Activated CD4-positive, CD25-positive, alpha-beta regulatory T cell treated with anti-CD3 and anti-CD28 coated beads, Interleukin-2, amount 50 U/mL, for 72 hours (primary cell): Measurements from ENCODE around the gene ABCA7.
A peak's percentile ranks its signal among the peaks of the same experiment; 100 is the strongest.

Source experiments
- DNase-seq: peaks from one replicate; pipeline ENCODE4 v3.0.0; 2021

Gene ABCA7

DNA sequence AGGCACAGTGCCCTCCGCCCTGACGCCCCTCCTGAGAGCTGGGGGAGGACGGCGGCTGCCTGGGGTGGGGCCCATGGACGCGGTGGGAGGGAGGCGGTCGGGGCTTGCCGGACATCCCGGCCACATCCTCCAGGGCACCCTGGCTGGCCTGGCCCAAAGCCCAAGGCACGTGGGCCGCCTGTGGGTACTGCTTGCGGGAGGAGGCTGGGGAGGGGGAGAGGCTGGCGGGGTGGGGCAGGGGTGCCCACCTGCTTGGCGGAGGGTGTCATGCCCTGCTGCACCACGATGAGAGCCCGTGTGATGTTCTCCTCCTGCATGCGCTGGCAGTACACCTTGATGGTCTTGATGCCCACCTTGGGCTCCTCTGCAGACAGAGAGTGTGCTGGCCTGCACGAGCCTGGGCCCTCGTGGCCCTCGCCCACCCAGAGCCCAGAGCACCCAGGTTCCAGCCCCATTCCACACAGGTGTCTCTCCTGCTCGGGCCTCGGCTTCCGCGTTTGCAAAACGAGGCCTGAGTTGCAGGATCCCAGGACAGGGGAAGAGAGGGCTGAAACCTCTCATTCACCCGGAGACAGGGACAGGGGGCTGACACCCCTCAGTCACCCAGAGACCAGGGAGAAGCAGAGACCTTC, 51.8 kb downstream of the ABCA7 start:
- no peak for DNase-seq

DNA sequence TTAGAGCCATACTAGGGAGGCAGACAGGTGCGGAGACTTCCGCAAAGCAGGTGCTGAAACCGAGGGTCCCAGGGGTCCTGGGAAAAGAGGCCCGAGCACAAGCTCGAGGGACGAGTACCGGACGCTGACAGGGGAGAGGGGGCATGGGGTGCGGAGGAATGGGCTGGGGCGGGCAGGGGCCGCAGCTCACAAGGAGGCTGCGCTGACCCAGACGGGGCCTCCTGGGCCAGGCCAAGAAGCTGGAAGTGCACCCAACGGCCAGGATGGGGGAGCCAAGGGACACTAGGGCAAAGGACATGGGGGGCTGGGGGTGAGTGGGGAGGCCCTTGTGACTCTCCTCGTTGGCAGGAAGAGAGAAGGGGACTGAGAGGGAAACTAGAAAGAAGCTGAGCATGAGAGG, 53.4 kb downstream of the ABCA7 start:
- no peak for DNase-seq

DNA sequence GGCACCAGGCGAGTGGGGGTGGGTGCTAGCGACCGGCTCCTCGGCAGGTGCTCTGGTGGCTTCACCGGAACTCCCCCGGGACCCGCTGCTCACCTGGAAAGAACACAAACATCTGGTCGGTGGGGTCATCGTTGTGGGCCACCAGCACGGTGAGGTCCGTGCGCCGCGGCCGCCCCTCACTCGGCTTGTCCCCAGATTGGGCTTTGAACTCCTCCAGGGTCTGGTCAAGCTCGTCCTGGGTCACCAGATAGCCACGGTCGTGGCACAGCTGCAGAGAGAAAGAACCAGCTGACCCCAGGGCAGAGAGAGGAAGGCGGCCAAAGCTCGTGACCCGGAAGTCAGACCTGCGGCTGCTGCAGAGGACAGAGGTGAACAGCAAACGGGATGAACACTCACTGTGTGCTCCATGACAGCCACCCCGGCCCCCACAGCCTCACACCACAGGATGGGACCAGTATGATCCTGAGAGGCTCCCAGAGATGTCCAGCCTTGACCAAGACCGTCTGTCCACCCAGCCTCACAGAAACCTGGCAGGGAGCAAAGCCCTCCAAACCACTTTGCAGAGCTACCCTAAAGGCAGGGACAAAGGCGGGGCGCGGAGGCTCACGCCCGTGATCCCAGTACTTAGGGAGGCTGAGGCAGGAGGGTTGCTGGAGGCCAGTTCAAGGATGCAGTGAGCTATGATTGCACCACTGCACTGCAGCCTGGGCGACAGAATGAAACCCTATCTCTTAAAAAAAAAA, 54.1 kb downstream of the ABCA7 start:
- DNase-seq: no peak

DNA sequence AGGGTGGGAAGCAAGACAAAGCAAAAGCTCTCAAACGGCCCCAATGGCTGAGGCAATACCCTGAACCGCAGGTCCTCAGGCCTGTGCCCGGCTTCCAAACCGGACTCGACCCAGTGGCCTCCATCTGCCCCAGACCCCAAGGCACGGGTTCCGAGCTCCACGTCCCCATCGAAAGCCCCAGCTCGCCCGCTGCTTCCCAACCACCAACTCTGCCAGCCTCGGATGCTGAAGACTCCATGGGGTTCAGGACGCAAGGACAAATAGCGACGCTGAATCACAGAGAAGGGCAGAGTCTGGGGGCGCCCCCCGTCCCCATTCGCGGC, 54.7 kb downstream of the ABCA7 start:
- no peak for DNase-seq

DNA sequence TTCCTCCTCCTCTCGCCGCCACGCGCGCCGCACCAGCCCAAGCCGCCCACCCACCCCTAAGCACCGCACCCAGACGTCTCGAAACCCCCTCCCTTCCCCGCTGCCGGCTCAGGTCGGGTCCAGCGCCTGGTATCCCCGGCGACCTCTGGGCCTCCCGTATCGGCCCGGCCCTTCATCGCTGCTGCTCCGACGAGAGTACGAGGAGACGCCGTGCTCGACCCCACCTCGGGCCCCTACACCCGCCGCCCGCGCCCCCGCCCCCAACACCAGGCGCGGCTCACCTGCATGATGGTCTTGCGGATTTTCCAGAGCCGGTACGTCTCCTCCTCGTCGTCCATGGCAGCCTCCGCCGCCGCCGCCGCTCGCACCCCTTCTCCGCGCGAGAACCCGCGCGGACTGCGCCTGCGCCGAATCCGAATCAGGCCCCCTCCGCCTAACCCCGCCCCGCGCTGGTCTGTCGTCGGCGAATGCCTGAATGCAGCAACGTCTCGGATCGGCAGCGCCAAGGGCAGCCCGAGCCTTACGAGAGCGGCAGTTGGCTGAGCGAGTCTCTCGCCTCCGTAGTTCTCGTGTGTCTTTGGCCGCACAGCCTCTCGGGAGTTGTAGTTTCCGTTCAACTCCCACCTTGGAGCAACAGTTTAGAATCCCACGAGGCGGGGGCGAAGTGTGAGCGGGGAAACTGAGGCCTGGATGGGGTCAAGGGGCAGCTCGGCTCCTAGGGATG, 55.2 kb downstream of the ABCA7 start, which contains the start of gene POLR2E:
POLR2E (minus strand) TSS at position 398 of the 724 bp plus-strand sequence; CDS start at position 338, 60 bp downstream.
- peak; percentile 99 for DNase-seq

DNA sequence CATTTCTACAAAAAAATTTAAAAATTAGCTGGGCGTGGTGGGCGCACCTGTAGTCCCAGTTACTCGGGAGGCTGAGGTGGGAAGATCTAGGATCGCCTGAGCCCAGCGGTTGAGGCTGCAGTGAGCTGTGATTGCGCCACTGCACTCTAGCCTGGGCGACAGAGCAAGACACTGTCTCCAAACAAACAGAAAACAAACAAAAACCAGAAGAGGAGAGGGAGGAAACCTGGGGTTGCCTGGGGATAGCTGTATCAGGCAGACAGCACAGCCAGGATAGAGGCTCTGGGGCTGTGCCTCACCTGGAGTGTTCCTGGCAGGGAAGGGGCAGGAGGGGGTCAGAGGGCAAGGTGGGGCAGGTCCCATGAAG, 57.9 kb downstream of the ABCA7 start:
- DNase-seq: no peak

DNA sequence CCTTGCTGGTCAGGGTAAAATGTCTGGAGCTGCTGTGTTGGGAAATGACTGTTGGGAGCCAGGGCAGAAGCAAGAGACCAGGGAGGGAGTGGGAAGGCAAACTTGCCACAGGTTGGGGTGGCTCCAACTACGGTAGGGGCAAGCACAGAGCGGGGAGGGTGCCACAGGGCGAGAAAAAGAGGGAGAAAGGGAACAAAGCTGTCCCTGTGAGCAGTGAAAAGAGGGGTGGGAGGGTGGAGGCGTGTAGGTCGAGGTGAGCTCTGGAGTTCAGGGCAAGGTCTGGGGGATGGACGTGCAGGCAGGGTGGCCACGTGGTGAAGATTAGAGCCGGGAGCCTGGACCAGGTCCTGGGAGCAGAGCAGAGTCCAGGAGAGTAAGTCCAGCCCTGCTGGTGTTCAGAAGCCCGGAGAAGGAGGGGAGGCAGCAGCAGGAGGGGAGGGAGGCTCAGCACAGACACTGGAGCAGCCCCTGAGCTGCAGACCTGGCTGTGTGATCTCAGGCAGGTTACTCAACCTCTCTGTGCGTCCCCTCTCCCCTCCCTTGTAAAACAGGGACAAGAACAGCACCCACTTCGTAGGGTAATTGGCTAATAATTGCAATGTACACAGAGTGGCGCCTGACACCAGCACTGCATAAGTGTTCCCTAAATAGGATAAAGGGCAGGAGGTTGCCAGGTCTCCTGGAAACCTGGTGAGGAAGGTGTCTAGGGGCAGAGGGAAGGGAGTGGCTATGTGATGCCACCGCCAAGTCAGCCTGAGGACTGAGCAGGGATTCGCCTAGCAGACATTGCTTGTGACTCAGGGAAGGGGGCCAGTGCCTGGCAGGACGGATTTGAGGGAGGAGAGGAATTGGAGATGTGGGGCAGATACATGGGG, 58.5 kb downstream of the ABCA7 start:
- DNase-seq: no peak

DNA sequence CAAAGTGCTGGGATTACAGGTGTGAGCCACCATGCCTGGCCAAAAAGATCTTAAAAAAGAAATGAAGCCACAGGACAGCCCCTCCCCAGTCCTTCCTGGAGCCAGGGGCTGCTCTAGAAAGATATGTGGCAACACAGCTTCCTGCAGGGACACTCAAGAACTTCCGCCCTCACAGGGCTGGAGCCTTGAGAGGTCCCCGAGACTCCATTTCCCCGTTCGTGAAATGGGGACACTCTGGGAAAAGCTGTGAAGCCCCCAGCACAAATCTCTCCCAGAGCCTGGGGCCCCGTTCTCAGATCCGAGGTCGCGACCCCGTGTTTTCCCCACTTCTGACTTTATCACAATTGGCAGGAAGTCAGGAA, 61.4 kb downstream of the ABCA7 start:
- no peak for DNase-seq

DNA sequence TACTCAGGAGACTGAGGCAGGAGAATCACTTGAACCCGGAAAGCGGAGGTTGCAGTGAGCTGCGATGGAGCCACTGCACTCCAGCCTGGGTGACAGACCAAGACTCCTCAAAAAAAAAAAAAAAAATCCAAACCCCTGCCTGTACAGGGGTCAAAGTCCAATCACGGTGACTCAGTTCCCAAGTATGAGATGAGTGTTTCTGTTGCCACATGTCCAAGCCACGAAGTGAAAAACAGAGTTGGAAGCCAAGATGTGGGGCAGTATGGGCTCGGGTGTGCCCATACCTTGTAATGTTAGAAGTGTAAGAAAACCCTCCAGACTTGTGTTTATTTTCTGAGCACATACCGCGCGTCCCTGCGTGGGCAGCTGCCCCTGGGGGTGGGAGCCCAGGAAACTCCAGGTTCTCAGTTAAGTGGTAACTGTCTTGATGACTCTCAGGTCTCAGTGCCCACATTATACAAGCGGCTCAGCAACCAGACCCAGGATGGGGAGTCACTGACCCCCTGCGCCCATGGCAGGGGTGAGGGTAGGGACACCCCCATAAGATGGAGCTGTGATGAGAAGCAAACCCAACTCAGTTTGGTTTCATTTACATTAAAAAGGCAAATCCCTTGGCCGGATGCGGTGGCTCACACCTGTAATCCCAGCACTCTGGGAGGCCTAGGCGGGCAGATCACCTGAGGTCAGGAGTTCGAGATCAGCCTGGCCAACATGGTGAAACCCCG, 62.7 kb downstream of the ABCA7 start:
- DNase-seq: peak; percentile 68

DNA sequence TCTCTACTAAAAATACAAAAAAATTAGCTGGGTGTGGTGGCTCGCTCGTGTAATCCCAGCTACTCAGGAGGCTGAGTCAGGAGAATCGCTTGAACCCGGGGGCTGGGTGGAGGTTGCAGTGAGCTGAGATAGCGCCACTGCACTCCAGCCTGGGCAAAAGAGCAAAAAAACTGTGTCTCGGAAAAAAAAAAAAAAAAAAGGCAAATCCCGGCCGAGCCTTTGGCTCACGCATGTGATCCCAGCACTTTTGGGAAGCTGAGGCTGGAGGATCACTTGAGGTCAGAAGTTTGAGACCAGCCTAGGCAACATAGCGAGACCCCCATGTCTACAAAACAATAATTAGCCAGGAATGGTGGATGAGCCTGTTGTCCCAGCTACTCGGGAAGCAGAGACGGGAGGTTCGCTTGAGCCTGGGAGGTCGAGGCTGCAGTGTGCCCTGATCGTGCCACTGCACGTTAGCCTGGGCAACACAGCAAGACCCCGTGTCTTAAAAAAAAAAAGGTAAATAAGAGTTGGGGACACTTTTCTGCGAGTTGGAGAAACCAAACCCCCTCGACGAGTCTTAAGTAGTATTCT, 63.3 kb downstream of the ABCA7 start:
- DNase-seq: no peak

DNA sequence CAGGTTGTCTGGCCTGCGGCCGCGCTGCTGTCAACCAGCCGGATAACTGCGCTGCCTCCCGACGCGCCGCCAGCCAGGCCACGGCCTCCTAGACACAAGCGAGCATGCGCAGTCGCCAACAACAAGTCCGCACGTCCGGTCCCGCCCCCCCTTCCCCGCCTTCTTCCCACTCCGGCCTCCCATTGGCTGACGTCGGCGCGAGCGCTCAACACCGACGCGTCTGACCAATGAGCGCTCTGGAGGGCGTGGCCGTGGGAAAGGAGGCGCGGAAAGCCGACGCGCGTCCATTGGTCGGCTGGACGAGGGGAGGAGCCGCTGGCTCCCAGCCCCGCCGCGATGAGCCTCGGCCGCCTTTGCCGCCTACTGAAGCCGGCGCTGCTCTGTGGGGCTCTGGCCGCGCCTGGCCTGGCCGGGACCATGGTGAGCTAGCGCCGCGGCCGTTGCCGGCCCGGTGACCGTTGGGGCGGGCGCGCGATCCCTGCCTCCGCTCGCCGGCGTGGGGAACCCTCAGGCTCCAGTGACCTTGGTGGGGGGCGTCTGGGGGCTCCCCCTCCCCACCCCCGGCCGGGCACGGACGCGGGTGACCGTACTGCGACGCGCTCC, 63.9 kb downstream of the ABCA7 start, which contains the start of gene GPX4:
GPX4 (plus strand) TSS at position 287 of the 603 bp plus-strand sequence; CDS start at position 337, 50 bp downstream.
- peak; percentile 95 for DNase-seq

DNA sequence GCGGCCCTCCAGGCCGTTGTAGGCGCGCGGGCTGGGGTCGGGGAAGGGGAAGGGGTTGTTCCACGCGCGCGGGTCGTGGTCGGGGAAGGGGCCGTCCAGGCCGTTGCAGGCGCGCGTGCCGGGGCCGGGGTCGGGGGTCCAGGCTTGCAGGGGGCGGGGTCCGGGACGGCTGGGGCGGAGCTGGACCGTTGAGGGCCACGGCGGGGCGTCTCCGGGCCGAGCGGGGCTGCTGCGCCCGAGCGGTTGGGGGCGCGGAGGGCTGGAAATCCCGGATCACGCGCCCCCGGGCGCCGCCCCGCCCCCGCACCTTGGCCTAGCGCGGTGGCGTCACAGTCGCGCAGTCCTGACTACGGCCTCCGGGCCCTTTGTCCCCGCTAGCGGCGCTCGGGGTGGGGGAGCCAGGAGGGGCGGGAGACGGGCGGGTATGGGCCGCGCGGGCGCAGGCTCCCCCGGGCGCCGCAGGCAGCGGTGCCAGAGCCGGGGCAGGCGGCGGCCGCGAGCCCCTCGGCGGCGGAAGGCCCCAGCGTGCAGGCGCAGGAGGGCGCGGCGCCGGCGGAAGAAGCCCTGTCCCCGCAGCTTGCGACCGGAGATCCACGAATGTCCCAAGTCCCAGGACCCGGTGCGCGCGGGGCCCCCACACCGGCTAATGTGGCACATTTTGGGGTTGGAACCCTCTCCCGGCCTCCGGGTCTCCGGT, 64.6 kb downstream of the ABCA7 start:
- DNase-seq: peak; percentile 73

DNA sequence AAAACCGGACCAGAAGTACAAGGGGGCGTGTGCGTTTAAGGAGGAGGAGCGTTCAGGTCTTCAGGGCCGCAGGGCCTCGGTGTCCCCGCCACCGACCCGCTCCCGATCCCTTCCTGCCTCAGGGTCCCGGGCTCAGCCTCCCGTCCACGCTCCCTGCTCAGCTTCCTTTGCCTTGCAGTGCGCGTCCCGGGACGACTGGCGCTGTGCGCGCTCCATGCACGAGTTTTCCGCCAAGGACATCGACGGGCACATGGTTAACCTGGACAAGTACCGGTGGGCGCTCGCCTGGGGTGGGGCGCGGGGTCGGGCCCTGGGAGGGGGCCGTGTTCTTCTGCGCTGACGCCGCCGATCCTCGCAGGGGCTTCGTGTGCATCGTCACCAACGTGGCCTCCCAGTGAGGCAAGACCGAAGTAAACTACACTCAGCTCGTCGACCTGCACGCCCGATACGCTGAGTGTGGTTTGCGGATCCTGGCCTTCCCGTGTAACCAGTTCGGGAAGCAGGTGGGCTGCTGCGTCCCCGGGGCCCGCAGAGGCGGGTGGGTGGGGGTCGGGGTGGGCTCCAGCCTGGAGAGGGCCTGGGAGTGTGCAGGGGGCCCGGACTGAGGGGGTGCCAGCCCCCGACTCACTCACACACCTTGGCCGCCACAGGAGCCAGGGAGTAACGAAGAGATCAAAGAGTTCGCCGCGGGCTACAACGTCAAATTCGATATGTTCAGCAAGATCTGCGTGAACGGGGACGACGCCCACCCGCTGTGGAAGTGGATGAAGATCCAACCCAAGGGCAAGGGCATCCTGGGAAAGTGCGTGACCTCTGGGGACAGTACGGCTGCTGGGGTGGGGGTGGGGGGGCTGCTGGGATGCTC, 65.3 kb downstream of the ABCA7 start:
- DNase-seq: no peak

DNA sequence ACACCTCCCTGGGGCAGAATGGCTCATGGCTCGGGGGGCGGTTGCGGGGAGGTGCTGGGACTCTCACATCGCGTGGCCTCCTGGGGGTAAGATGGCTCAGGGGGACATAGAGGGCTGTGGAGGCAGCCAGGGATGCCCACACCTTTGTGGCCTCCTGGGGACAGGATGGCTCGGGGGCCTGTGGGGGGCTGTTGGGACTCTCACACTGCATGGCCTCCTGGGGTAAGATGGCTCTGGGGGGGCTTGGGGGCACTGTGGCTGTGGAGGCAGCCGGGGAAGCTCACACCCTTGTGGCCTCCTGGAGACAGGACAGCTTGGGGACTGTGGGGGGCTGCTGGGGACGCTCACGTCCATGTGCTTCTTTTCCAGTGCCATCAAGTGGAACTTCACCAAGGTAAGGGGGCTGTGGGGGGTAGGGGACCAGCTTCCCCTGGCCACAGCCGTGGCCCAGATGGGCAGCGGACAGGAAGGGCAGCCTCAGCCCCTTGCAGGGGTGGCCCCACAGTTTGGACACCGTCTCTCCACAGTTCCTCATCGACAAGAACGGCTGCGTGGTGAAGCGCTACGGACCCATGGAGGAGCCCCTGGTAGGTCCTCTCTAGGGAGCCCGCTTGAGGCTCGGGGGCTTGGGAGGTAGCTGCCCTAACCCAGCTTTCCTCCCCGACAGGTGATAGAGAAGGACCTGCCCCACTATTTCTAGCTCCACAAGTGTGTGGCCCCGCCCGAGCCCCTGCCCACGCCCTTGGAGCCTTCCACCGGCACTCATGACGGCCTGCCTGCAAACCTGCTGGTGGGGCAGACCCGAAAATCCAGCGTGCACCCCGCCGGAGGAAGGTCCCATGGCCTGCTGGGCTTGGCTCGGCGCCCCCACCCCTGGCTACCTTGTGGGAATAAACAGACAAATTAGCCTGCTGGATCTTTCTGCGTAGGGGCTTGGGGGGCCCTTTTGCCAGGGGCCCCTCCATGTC, 66.2 kb downstream of the ABCA7 start:
- DNase-seq: no peak

DNA sequence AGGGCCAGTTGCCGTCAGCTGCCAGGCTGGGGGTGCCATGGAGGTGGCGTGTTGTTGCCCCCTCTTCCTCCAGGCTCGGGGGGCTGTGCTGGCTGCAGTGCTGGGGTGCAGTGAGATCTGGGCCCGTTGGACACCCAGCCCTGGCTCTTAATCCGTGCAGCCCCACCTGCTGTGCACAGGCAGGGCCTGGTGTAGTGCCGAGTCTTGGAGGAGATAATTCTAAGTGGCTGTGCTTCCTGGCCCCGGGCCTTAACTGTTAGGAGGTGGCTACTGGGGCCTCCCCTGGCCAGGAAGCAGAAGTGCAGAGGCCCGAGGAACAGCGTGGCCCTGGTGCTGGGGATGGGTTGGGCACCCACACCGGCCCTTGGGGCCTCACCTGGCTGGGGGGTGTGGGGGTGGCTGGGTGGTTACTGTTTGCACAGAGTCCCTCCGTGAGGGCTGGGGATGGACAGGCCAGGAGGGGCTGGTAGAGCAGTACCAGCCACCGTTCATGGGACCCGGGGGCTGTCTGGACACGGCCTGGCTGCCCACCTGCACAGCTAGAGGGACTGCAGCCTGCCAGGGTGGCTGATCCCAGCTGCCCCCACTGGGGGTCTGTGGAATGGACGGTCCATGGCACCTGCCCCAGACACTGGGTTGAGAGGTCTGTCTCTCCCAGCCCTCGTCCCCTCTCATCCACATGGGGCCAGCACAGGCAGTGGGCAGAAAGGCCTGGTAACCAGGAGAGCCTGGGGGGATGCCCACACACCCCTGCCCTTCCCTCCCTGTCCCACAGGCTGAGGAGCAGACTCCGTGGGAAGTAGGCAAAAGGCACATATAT, 67.1 kb downstream of the ABCA7 start:
- DNase-seq: no peak

DNA sequence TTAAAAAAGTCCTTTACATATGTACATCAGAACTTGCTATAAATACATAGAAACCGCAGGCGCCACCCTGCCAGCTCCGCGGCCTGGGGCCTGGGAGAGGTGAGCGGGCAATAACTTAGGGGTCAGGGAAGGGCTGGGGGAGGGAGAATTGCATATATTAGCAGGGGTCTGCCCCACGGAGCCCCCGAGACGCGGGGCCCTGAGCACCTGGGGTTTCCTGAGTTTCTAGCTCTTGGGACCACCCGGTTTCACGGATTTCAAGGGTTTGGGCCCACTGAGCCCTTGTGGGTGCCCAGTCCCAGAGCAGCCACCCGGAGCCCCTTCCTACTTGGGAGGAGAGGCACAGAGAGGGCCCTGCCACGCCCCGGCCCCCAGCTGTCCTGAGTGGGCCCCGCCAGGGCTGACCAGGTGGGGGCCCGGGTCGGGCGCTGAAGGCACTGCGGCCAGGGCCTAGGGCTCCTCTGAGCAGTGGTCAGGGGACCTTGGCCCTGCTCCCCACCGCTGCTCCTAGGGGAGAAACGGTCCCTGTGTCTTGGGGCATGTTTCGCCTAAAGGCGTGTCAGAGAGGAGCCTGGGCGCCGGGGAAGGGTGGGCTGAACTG, 67.9 kb downstream of the ABCA7 start:
- DNase-seq: no peak

DNA sequence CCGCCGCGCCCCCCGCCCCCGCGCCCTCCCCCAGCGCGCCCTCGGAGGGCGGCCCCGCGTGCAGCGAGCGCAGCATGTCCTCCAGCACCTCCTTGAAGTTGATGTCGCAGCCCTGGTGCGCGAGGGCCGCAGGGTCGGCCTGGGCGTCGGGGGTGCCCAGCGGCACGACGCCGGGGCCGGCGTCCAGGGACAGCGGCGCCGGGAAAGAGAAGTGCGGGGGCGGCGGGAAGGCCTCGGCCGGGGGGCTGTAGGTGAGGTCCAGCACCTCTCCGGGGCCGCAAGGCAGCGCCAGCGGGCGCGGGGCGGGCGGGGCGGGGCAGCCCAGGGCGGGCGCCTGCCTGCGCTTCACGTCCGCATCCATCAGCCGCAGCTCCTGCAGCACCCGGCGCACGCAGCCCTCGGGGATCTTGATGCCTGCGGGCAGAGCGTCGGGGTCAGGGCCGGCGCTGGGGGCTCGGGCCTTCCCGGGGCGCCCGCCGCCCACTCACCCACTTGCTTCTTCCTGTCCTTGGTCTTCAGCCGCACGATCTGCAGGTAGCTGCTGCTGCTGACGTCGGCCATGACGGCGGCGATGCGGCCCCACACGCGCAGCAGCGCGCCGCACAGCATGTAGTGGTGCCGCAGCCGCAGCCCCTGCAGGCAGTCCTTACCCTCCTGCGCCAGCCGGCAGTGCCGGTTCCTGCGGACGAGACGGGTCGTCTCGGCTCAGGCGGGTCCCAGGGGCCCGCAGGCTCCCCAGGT, 68.6 kb downstream of the ABCA7 start:
- no peak for DNase-seq
